Measurements from ENCODE around the gene FXYD5.

Gene FXYD5

GRCh38 chr19:35207391-35207871, 52.9 kb downstream of the FXYD5 start:
- TF ChIP-seq ZNF274 (IDR thresholded peaks at IDR 0.05; ENCODE audit: low read depth, low read length): no peak
- no peak overlapping the region for H3K4me3 ChIP-seq (ENCODE audit: low read length)

- no peak overlapping the region for H3K4me3 ChIP-seq (ENCODE audit: low read length)
- no peak for TF ChIP-seq ZNF274 (IDR thresholded peaks at IDR 0.05; ENCODE audit: low read depth, low read length)
Observed at GRCh38 chr19:35208121-35208520, 53.6 kb downstream of the FXYD5 start.

- no peak for TF ChIP-seq ZNF274 (IDR thresholded peaks at IDR 0.05; ENCODE audit: low read depth, low read length)
- no peak overlapping the region for H3K4me3 ChIP-seq (ENCODE audit: low read length)
Observed at GRCh38 chr19:35209646-35210045, 55.1 kb downstream of the FXYD5 start.

- no peak overlapping the region for H3K4me3 ChIP-seq (ENCODE audit: low read length)
- no peak for TF ChIP-seq ZNF274 (IDR thresholded peaks at IDR 0.05; ENCODE audit: low read depth, low read length)
Observed at GRCh38 chr19:35211545-35212230, 57.2 kb downstream of the FXYD5 start.

GRCh38 chr19:35212241-35212640, 57.7 kb downstream of the FXYD5 start:
- H3K4me3 ChIP-seq (ENCODE audit: low read length): no peak overlapping the region
- TF ChIP-seq ZNF274 (IDR thresholded peaks at IDR 0.05; ENCODE audit: low read depth, low read length): no peak

GRCh38 chr19:35213663-35214632, 59.4 kb downstream of the FXYD5 start:
- no peak for TF ChIP-seq ZNF274 (IDR thresholded peaks at IDR 0.05; ENCODE audit: low read depth, low read length)
- no peak overlapping the region; the same call in 1 of the 2 replicates for H3K4me3 ChIP-seq (ENCODE audit: low read length)

GRCh38 chr19:35214766-35215422, 60.4 kb downstream of the FXYD5 start:
- no peak for TF ChIP-seq ZNF274 (IDR thresholded peaks at IDR 0.05; ENCODE audit: low read depth, low read length)
- H3K4me3 ChIP-seq (ENCODE audit: low read length): no peak overlapping the region

- H3K4me3 ChIP-seq (ENCODE audit: low read length): no peak overlapping the region
Observed at GRCh38 chr19:35216016-35216832, 61.7 kb downstream of the FXYD5 start.

GRCh38 chr19:35216833-35217648, 62.5 kb downstream of the FXYD5 start:
- H3K4me3 ChIP-seq (ENCODE audit: low read length): no peak overlapping the region
- TF ChIP-seq ZNF274 (IDR thresholded peaks at IDR 0.05; ENCODE audit: low read depth, low read length): no peak

More at GRCh38 chr19:35216016-35216832, 61.7 kb downstream of the FXYD5 start:
- no peak for TF ChIP-seq ZNF274 (IDR thresholded peaks at IDR 0.05; ENCODE audit: low read depth, low read length)

GRCh38 chr19:35217649-35217990, 63.1 kb downstream of the FXYD5 start:
- H3K4me3 ChIP-seq (ENCODE audit: low read length): no peak overlapping the region
- TF ChIP-seq ZNF274 (IDR thresholded peaks at IDR 0.05; ENCODE audit: low read depth, low read length): no peak

- no peak overlapping the region for H3K4me3 ChIP-seq (ENCODE audit: low read length)
- no peak for TF ChIP-seq ZNF274 (IDR thresholded peaks at IDR 0.05; ENCODE audit: low read depth, low read length)
Observed at GRCh38 chr19:35219008-35219407, 64.5 kb downstream of the FXYD5 start.

All from GM08714 (cell line).